ENCODE results near the gene EFCAB8. TPM values are rescaled to one million over a fixed set of nuclear protein-coding genes. Genes with fewer than 3 reads are reported as not detected.
"Not testable (repeated sequence)": the region's sequence is repeated elsewhere in the genome, so short reads cannot be mapped to it uniquely, and the experiment has no call there.

EFCAB8 gene
- total RNA-seq, 1 donor from 2014 or later: 0.50 TPM

GRCh38 chr20:32839982-32840285 lies 18.8 kb upstream of the EFCAB8 start:
- intact Hi-C loops (cut with micrococcal nuclease): no loop called here

- intact Hi-C loops (cut with micrococcal nuclease): no loop called here
Observed at GRCh38 chr20:32841174-32841573, 17.5 kb upstream of the EFCAB8 start.

- intact Hi-C loops (cut with micrococcal nuclease): no loop called here
Observed at GRCh38 chr20:32841632-32842031, 17.1 kb upstream of the EFCAB8 start.

- intact Hi-C loops (cut with micrococcal nuclease): no loop called here
Observed at GRCh38 chr20:32842688-32843524, 15.8 kb upstream of the EFCAB8 start.

GRCh38 chr20:32845786-32846185 lies 12.9 kb upstream of the EFCAB8 start:
- intact Hi-C loops (cut with micrococcal nuclease): no loop called here

- intact Hi-C loops (cut with micrococcal nuclease): no loop called here
Observed at GRCh38 chr20:32846852-32847251, 11.9 kb upstream of the EFCAB8 start.

- intact Hi-C loops (cut with micrococcal nuclease): no loop called here
Observed at GRCh38 chr20:32847964-32848363, 10.8 kb upstream of the EFCAB8 start.

- intact Hi-C loops (cut with micrococcal nuclease): no loop called here
Observed at GRCh38 chr20:32848846-32849245, 9.9 kb upstream of the EFCAB8 start.

- intact Hi-C loops (cut with micrococcal nuclease): no loop called here
Observed at GRCh38 chr20:32849577-32849976, 9.1 kb upstream of the EFCAB8 start.

- intact Hi-C loops (cut with micrococcal nuclease): no loop called here
Observed at GRCh38 chr20:32855387-32855786, 3.3 kb upstream of the EFCAB8 start.

- intact Hi-C loops (cut with micrococcal nuclease): no loop called here
Observed at GRCh38 chr20:32858189-32858588, 534 bp upstream of the EFCAB8 start.

- intact Hi-C loops (cut with micrococcal nuclease): no loop called here
Observed at GRCh38 chr20:32861446-32861845, 2.7 kb downstream of the EFCAB8 start.

GRCh38 chr20:32869562-32869961 lies 10.8 kb downstream of the EFCAB8 start:
- intact Hi-C loops (cut with micrococcal nuclease): no loop called here

- intact Hi-C loops (cut with micrococcal nuclease): not testable (repeated sequence)
Observed at GRCh38 chr20:32870526-32870925, 11.8 kb downstream of the EFCAB8 start.

GRCh38 chr20:32870985-32871384 lies 12.3 kb downstream of the EFCAB8 start:
- intact Hi-C loops (cut with micrococcal nuclease): no loop called here

GRCh38 chr20:32871627-32872160 lies 13.0 kb downstream of the EFCAB8 start:
- intact Hi-C loops (cut with micrococcal nuclease): no loop called here

- intact Hi-C loops (cut with micrococcal nuclease): no loop called here
Observed at GRCh38 chr20:32872266-32872665, 13.5 kb downstream of the EFCAB8 start.

GRCh38 chr20:32875673-32876072 lies 16.9 kb downstream of the EFCAB8 start:
- intact Hi-C loops (cut with micrococcal nuclease): no loop called here

- intact Hi-C loops (cut with micrococcal nuclease): no loop called here
Observed at GRCh38 chr20:32877507-32877906, 18.8 kb downstream of the EFCAB8 start.

- intact Hi-C loops (cut with micrococcal nuclease): no loop called here
Observed at GRCh38 chr20:32878820-32879219, 20.1 kb downstream of the EFCAB8 start.

GRCh38 chr20:32879538-32879937 lies 20.8 kb downstream of the EFCAB8 start:
- intact Hi-C loops (cut with micrococcal nuclease): no loop called here

GRCh38 chr20:32880635-32881034 lies 21.9 kb downstream of the EFCAB8 start:
- intact Hi-C loops (cut with micrococcal nuclease): no loop called here

- intact Hi-C loops (cut with micrococcal nuclease): no loop called here
Observed at GRCh38 chr20:32883081-32883480, 24.4 kb downstream of the EFCAB8 start.

All from T-helper 2 cell treated with Interferon-gamma antibody and Interleukin-4, amounts not matched to agents 100 ng/mL and 5 ng/mL, for 36 hours (primary cell).